ENCODE measurements around the gene ATP1B3. TPM values are rescaled to one million over a fixed set of nuclear protein-coding genes. Genes with fewer than 3 reads are reported as not detected.

Gene ATP1B3
- polyA plus RNA-seq, 1 donor (not counting 4 experiments of a cell fraction or from before 2014, with no cell fraction given): 345 TPM

DNA sequence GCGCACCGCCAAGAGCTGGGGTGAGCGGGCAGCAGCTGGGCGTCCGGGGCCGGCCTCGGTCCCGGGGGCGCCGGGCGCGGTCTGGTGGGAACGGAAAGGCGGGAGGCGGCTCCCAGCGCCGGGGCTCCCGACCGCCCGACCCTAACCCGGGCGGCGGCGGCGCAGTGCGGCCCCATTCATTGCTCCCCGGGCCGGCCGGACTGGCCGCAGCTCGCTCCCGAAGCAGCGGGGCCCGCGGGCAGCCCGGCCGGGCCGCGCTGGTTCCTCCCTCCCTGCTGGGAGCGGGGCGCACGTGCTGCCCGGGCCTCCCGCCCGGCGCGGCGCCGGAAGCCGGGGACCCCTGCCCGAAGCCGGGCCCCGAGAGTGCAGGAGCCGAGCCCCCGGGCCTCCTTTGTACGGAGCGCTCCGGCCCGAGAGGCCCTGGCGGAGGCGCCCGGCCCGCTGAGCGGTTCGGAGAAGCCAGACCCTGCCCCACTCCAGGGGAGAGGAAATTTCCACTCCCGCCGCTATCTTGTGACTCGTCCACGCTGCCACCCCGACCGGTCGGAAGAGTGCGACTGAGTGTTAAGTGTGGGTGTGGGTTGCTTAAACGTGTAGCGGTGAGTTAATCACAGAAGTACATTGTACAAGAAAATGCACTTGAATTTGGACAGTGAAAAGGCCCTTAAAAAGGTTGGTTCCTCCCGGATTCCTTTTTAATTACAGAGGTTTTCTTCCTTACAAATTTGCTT lies 613 bp downstream of the ATP1B3 start:
- FAIRE-seq (no peak), DNase-seq (ENCODE audit: low read depth, low spot score) (no peak)
- H3K4me3 ChIP-seq (ENCODE audit: control insufficient read depth in 2 of 3, extremely low read depth in 1 of 3, insufficient read depth in 2 of 3, low read depth in 1 of 3, low read length in 3 of 3): peak overlapping the region; percentile 67 to 97 (median 97)
- H3K9me3 ChIP-seq (ENCODE audit: control insufficient read depth, low read depth, low read length): no peaks in the 10 kb centered on the region
- H3K36me3 ChIP-seq (ENCODE audit: control insufficient read depth in 2 of 2, extremely low read depth in 1 of 2, insufficient read depth in 2 of 2, low read length in 2 of 2): peaks cover 0 to 4% of the 10 kb centered on the region in 2 experiments
- dilution Hi-C loops (cut with MboI; ENCODE audit: extremely low pct_ligation_motif_present, low sequenced_read_pairs): no loop called here
- peaks cover 4% of the 10 kb centered on the region for H4K20me1 ChIP-seq (ENCODE audit: control insufficient read depth, extremely low read depth, insufficient read depth, low read length)
- H3K4me2 ChIP-seq (ENCODE audit: control insufficient read depth, extremely low read depth, insufficient read depth, low read depth, low read length): peak overlapping the region; percentile 100
- peaks cover 55% of the 10 kb centered on the region for H3K79me2 ChIP-seq (ENCODE audit: control insufficient read depth, insufficient read depth, low read length)
- H3K9ac ChIP-seq (ENCODE audit: control insufficient read depth, extremely low read depth, insufficient read depth, low read length): peak overlapping the region; percentile 94
- peak overlapping the region; percentile 91 for H3K27ac ChIP-seq (ENCODE audit: control insufficient read depth, insufficient read depth, low read length)
- no peaks in the 10 kb centered on the region for H3K9me1 ChIP-seq (ENCODE audit: control insufficient read depth, extremely low read depth, insufficient read depth, low read length)
- H3K27me3 ChIP-seq (ENCODE audit: control insufficient read depth, extremely low read depth, insufficient read depth, low read length): no peaks in the 10 kb centered on the region
- H3K4me1 ChIP-seq (ENCODE audit: control insufficient read depth, extremely low read depth, insufficient read depth, low read length): peaks cover 19% of the 10 kb centered on the region
- peak overlapping the region; percentile 58 for H2AFZ ChIP-seq (ENCODE audit: control insufficient read depth, low read length)
- no peak for TF ChIP-seq EZH2 (IDR thresholded peaks at IDR 0.05; ENCODE audit: low read length)
- TF ChIP-seq, protein P1, sequence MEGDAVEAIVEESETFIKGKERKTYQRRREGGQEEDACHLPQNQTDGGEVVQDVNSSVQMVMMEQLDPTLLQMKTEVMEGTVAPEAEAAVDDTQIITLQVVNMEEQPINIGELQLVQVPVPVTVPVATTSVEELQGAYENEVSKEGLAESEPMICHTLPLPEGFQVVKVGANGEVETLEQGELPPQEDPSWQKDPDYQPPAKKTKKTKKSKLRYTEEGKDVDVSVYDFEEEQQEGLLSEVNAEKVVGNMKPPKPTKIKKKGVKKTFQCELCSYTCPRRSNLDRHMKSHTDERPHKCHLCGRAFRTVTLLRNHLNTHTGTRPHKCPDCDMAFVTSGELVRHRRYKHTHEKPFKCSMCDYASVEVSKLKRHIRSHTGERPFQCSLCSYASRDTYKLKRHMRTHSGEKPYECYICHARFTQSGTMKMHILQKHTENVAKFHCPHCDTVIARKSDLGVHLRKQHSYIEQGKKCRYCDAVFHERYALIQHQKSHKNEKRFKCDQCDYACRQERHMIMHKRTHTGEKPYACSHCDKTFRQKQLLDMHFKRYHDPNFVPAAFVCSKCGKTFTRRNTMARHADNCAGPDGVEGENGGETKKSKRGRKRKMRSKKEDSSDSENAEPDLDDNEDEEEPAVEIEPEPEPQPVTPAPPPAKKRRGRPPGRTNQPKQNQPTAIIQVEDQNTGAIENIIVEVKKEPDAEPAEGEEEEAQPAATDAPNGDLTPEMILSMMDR (optimal IDR thresholded peaks at IDR 0.05 in 1 of 3, IDR thresholded peaks at IDR 0.05 in 1 of 3, conservative IDR thresholded peaks at IDR 0.05 in 1 of 3; ENCODE audit: extremely low read depth in 1 of 3, insufficient read depth in 2 of 3, low read length in 3 of 3): no peak

DNA sequence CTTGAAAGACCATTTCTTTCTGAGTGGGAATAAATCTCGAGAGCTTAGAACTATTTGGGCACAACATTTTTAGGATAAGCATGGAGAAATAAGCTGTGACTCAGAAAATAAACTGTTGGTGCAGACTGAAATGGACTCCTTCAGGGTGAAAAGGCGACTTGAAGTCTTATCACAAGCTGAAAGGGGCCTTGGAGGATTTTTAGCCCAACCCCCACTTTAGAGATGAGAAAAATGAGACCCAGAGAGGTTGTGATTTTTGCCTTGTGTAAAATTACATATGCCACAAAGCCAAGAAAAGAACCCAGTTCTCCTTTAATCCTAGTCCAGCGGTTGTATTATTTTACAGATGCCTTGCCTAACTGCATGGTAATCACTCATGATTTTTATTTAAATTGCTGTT lies 1.5 kb downstream of the ATP1B3 start:
- peaks cover 0 to 6% of the 10 kb centered on the region in 2 experiments for H3K36me3 ChIP-seq (ENCODE audit: control insufficient read depth in 2 of 2, extremely low read depth in 1 of 2, insufficient read depth in 2 of 2, low read length in 2 of 2)
- H3K27ac ChIP-seq (ENCODE audit: control insufficient read depth, insufficient read depth, low read length): peak overlapping the region; percentile 91
- dilution Hi-C loops (cut with MboI; ENCODE audit: extremely low pct_ligation_motif_present, low sequenced_read_pairs): no loop called here
- H4K20me1 ChIP-seq (ENCODE audit: control insufficient read depth, extremely low read depth, insufficient read depth, low read length): peaks cover 4% of the 10 kb centered on the region
- FAIRE-seq: no peak
- H3K9me1 ChIP-seq (ENCODE audit: control insufficient read depth, extremely low read depth, insufficient read depth, low read length): no peaks in the 10 kb centered on the region
- peak overlapping the region; percentile 67 to 97 (median 97) for H3K4me3 ChIP-seq (ENCODE audit: control insufficient read depth in 2 of 3, extremely low read depth in 1 of 3, insufficient read depth in 2 of 3, low read depth in 1 of 3, low read length in 3 of 3)
- H3K4me2 ChIP-seq (ENCODE audit: control insufficient read depth, extremely low read depth, insufficient read depth, low read depth, low read length): peak overlapping the region; percentile 100
- peaks cover 19% of the 10 kb centered on the region for H3K4me1 ChIP-seq (ENCODE audit: control insufficient read depth, extremely low read depth, insufficient read depth, low read length)
- H3K9me3 ChIP-seq (ENCODE audit: control insufficient read depth, low read depth, low read length): no peaks in the 10 kb centered on the region
- no peak for DNase-seq (ENCODE audit: low read depth, low spot score)
- H2AFZ ChIP-seq (ENCODE audit: control insufficient read depth, low read length): no peak overlapping the region
- peak overlapping the region; percentile 94 for H3K9ac ChIP-seq (ENCODE audit: control insufficient read depth, extremely low read depth, insufficient read depth, low read length)
- no peak for TF ChIP-seq EZH2 (IDR thresholded peaks at IDR 0.05; ENCODE audit: low read length)
- TF ChIP-seq, protein P1 (optimal IDR thresholded peaks at IDR 0.05 in 1 of 3, IDR thresholded peaks at IDR 0.05 in 1 of 3, conservative IDR thresholded peaks at IDR 0.05 in 1 of 3; ENCODE audit: extremely low read depth in 1 of 3, insufficient read depth in 2 of 3, low read length in 3 of 3): no peak
- no peaks in the 10 kb centered on the region for H3K27me3 ChIP-seq (ENCODE audit: control insufficient read depth, extremely low read depth, insufficient read depth, low read length)
- peaks cover 63% of the 10 kb centered on the region for H3K79me2 ChIP-seq (ENCODE audit: control insufficient read depth, insufficient read depth, low read length)

Measured in keratinocyte (primary cell).